WTC11 (cell line): ENCODE results near the gene IL7R. TPM values are rescaled to one million over a fixed set of nuclear protein-coding genes. Genes with fewer than 3 reads are reported as not detected.

Experiments used
- ATAC-seq: fragments of 200-7000 bp; cut with Tn5 transposase; 2 replicates; pipeline ENCODE4 v1.10.0; 2021; ENCODE audit warnings: mild to moderate bottlenecking, moderate library complexity
- CTCF ChIA-PET: fragments of 300-600 bp; sonication (Branson Sonifier 250); formaldehyde crosslinking; loops from one replicate; lab custom pipeline; 2021; ENCODE audit warnings: antibody characterized with exemption; lab: Charles Lee
- POLR2A ChIA-PET: fragments of 350-600 bp; sonication (Branson Sonifier 250); formaldehyde crosslinking; loops from one replicate; lab custom pipeline; 2021; ENCODE audit warnings: antibody characterized with exemption; lab: Charles Lee
- DNase-seq: peaks from one replicate; pipeline ENCODE4 v3.0.0; 2021; ENCODE audit warnings: low spot score
- H3K27ac Mint-ChIP-seq: 2 replicates; pipeline ENCODE4 v1.8.0; 2021; ENCODE audit warnings: mixed read lengths
- H3K27me3 Mint-ChIP-seq: 2 replicates; pipeline ENCODE4 v1.8.0; 2021; ENCODE audit warnings: low read depth, mild to moderate bottlenecking, moderate library complexity, mixed read lengths
- H3K36me3 Mint-ChIP-seq: 2 replicates; pipeline ENCODE4 v1.8.0; 2021; ENCODE audit warnings: mixed read lengths
- H3K4me1 Mint-ChIP-seq: 2 replicates; pipeline ENCODE4 v1.8.0; 2022; ENCODE audit warnings: mixed read lengths
- H3K4me3 Mint-ChIP-seq: 2 replicates; pipeline ENCODE4 v1.8.0; 2021; ENCODE audit warnings: mild to moderate bottlenecking, moderate library complexity, mixed read lengths
- H3K9me3 Mint-ChIP-seq: 2 replicates; pipeline ENCODE4 v1.8.0; 2021; ENCODE audit warnings: mixed read lengths
- CDX4 ChIP-seq: fragments of 250-450 bp; sonication (Bioruptor Pico); IDR thresholded peaks from 2 replicates; pipeline ENCODE4 v1.9.0; 2021; ENCODE audit warnings: moderate library complexity, mild to moderate bottlenecking, inconsistent platforms, borderline replicate concordance
- EMX1 ChIP-seq: fragments of 250-450 bp; sonication (Bioruptor Pico); IDR thresholded peaks from 2 replicates; pipeline ENCODE4 v1.8.0; 2021; ENCODE audit warnings: mild to moderate bottlenecking
- FOXP1 ChIP-seq: sonication (generic); formaldehyde crosslinking; IDR thresholded peaks from 2 replicates; pipeline ENCODE4 v1.8.0; 2022; ENCODE audit warnings: missing genetic modification reagents, mild to moderate bottlenecking, moderate library complexity, borderline replicate concordance
- FOXP4 ChIP-seq: sonication (generic); formaldehyde crosslinking; IDR thresholded peaks from 2 replicates; pipeline ENCODE4 v1.8.0; 2022; ENCODE audit warnings: mild to moderate bottlenecking, missing genetic modification reagents
- GRHL2 ChIP-seq: fragments of 250-450 bp; sonication (Bioruptor Pico); IDR thresholded peaks from 2 replicates; pipeline ENCODE4 v1.8.0; 2022; ENCODE audit warnings: mild to moderate bottlenecking, moderate library complexity; ENCODE audit not compliant: insufficient replicate concordance, severe bottlenecking
- IRF1 ChIP-seq: sonication (generic); formaldehyde crosslinking; IDR thresholded peaks from 2 replicates; pipeline ENCODE4 v1.8.0; 2023; ENCODE audit warnings: missing genetic modification reagents
- IRF2 ChIP-seq: sonication (generic); formaldehyde crosslinking; IDR thresholded peaks from 2 replicates; pipeline ENCODE4 v1.8.0; 2022; ENCODE audit warnings: low read depth, missing genetic modification reagents, borderline replicate concordance
- MAX ChIP-seq: sonication (generic); formaldehyde crosslinking; IDR thresholded peaks from 2 replicates; pipeline ENCODE4 v1.8.0; 2022; ENCODE audit warnings: mild to moderate bottlenecking, missing genetic modification reagents
- NFE2L1 ChIP-seq: sonication (generic); formaldehyde crosslinking; IDR thresholded peaks from 2 replicates; pipeline ENCODE4 v1.8.1; 2023; ENCODE audit warnings: missing genetic modification reagents
- NFYB ChIP-seq: sonication (generic); formaldehyde crosslinking; conservative IDR thresholded peaks from 2 replicates; pipeline ENCODE4 v1.8.0; 2022; ENCODE audit warnings: low read depth, missing genetic modification reagents
- NR2C2 ChIP-seq: sonication (generic); formaldehyde crosslinking; IDR thresholded peaks from 2 replicates; pipeline ENCODE4 v1.8.0; 2022; ENCODE audit warnings: mild to moderate bottlenecking, missing genetic modification reagents
- NR3C1 ChIP-seq: sonication (generic); formaldehyde crosslinking; conservative IDR thresholded peaks from 2 replicates; pipeline ENCODE4 v1.8.1; 2023; ENCODE audit warnings: low read depth, mild to moderate bottlenecking, missing genetic modification reagents
- SMAD3 ChIP-seq: sonication (generic); formaldehyde crosslinking; IDR thresholded peaks from 2 replicates; pipeline ENCODE4 v1.8.0; 2022; ENCODE audit warnings: missing genetic modification reagents, mild to moderate bottlenecking, borderline replicate concordance
- SMAD4 ChIP-seq: sonication (generic); formaldehyde crosslinking; IDR thresholded peaks from 2 replicates; pipeline ENCODE4 v1.8.0; 2022; ENCODE audit warnings: mild to moderate bottlenecking, missing genetic modification reagents
- STAT6 ChIP-seq: sonication (generic); formaldehyde crosslinking; conservative IDR thresholded peaks from 2 replicates; pipeline ENCODE4 v1.8.1; 2023; ENCODE audit warnings: mild to moderate bottlenecking, low read depth, missing genetic modification reagents, moderate library complexity
- ZBTB43 ChIP-seq: sonication (generic); formaldehyde crosslinking; IDR thresholded peaks from 2 replicates; pipeline ENCODE4 v1.8.1; 2023; ENCODE audit warnings: mild to moderate bottlenecking, missing genetic modification reagents
- ZNF425 ChIP-seq: fragments of 250-450 bp; sonication (Bioruptor Pico); conservative IDR thresholded peaks from 2 replicates; pipeline ENCODE4 v1.9.0; 2021; ENCODE audit warnings: mild to moderate bottlenecking
- ZNF512 ChIP-seq: sonication (generic); formaldehyde crosslinking; IDR thresholded peaks from 2 replicates; pipeline ENCODE4 v1.8.1; 2022; ENCODE audit warnings: missing genetic modification reagents, borderline replicate concordance
- ZNF671 ChIP-seq: fragments of 250-450 bp; sonication (Bioruptor Pico); IDR thresholded peaks from 2 replicates; pipeline ENCODE4 v1.8.0; 2021; ENCODE audit warnings: mild to moderate bottlenecking
- total RNA-seq: library from RNA; stranded (reverse); gene quantifications from 3 replicates; pipeline ENCODE4 v1.2.3, GENCODE V29; 2021

Gene IL7R
- total RNA-seq, 1 experiment from 2014 or later = 0.57 TPM

- no peaks in the 10 kb centered on the region for H3K36me3 Mint-ChIP-seq
- DNase-seq (no peak), ATAC-seq (no peak)
- no peak overlapping the region for H3K4me3 Mint-ChIP-seq
- ChIA-PET POLR2A (no interaction called here), CTCF (no interaction called here)
- TF ChIP-seq NR2C2 (CRISPR knock-in tag) (no peak), IRF1 (CRISPR knock-in tag) (no peak), GRHL2 (CRISPR knock-in tag) (no peak), ZNF671 (CRISPR knock-in tag) (no peak), NFYB (no peak), ZNF512 (CRISPR knock-in tag) (no peak), FOXP1 (CRISPR knock-in tag) (no peak), FOXP4 (CRISPR knock-in tag) (no peak), MAX (CRISPR knock-in tag) (no peak)
- peaks cover 17% of the 10 kb centered on the region for H3K9me3 Mint-ChIP-seq
- no peaks in the 10 kb centered on the region for H3K4me1 Mint-ChIP-seq
- no peak overlapping the region for H3K27ac Mint-ChIP-seq
- H3K27me3 Mint-ChIP-seq = peaks cover 10% of the 10 kb centered on the region; the same call in 1 of the 2 replicates
Measured at GRCh38 chr5:35900972-35901695, 44.4 kb downstream of the IL7R start.

GRCh38 chr5:35902046-35902672 is 45.5 kb downstream of the IL7R start:
- no peak overlapping the region for H3K4me3 Mint-ChIP-seq
- CTCF ChIA-PET = no interaction called here
- DNase-seq (no peak), ATAC-seq (no peak)
- POLR2A ChIA-PET = no interaction called here
- peaks cover 21% of the 10 kb centered on the region for H3K9me3 Mint-ChIP-seq
- H3K4me1 Mint-ChIP-seq = no peaks in the 10 kb centered on the region
- H3K27ac Mint-ChIP-seq = no peak overlapping the region
- TF ChIP-seq SMAD3 (no peak), EMX1 (no peak), ZBTB43 (CRISPR knock-in tag) (no peak)
- peaks cover 10% of the 10 kb centered on the region; the same call in 1 of the 2 replicates for H3K27me3 Mint-ChIP-seq
- H3K36me3 Mint-ChIP-seq = no peaks in the 10 kb centered on the region

- peaks cover 21% of the 10 kb centered on the region for H3K9me3 Mint-ChIP-seq
- ATAC-seq (no peak), DNase-seq (no peak)
- H3K27ac Mint-ChIP-seq = no peak overlapping the region
- H3K4me1 Mint-ChIP-seq = peaks cover 6% of the 10 kb centered on the region
- POLR2A ChIA-PET = no interaction called here
- CTCF ChIA-PET = no interaction called here
- peaks cover 10% of the 10 kb centered on the region; the same call in 1 of the 2 replicates for H3K27me3 Mint-ChIP-seq
- no peak overlapping the region for H3K4me3 Mint-ChIP-seq
- no peaks in the 10 kb centered on the region for H3K36me3 Mint-ChIP-seq
- TF ChIP-seq IRF2 (no peak), SMAD4 (CRISPR knock-in tag) (no peak), STAT6 (CRISPR knock-in tag) (no peak), ZNF425 (CRISPR knock-in tag) (no peak), NFE2L1 (CRISPR knock-in tag) (no peak), NR3C1 (CRISPR knock-in tag) (no peak), CDX4 (CRISPR knock-in tag) (no peak)
Measured at GRCh38 chr5:35903631-35904203, 47.0 kb downstream of the IL7R start.
